ENCODE results near the gene LGALS4.
"Not testable (repeated sequence)": the region's sequence is repeated elsewhere in the genome, so short reads cannot be mapped to it uniquely, and the experiment has no call there.

Gene LGALS4

DNA sequence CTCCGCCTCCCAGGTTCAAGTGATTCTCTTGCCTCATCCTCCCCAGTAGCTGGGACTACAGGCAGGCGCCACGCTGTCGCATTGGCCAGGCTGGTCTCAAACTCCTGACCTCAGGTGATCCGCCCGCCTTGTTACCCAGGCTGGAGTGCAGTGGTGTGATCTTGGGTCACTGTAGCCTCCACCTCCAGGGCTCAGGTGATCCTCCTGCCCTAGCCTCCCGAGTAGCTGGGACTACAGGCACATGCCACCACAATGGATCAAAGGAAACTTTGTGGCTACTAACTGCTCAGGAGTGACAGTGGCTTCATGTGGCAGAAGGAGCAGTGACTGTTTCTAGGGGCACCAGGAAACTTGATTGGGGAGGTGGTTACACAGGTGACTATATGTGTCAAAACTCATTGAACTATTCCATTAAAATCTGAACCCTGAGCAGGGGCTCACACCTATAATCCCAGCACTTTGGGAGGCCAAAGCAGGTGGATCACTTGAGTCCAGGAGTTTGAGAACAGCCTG, 27.5 kb downstream of the LGALS4 start:
- no peaks in the 10 kb centered on the region for H3K9me3 ChIP-seq (ENCODE audit: insufficient read depth, low read depth, low read length)
- H3K4me3 ChIP-seq (ENCODE audit: low read length, poor library complexity, severe bottlenecking) = no peak overlapping the region
- H3F3A ChIP-seq (ENCODE audit: low read depth) = no peaks in the 10 kb centered on the region
- H3K4me1 ChIP-seq (ENCODE audit: insufficient read depth, low read length, poor library complexity, severe bottlenecking) = no peaks in the 10 kb centered on the region
- TF ChIP-seq, protein P1, sequence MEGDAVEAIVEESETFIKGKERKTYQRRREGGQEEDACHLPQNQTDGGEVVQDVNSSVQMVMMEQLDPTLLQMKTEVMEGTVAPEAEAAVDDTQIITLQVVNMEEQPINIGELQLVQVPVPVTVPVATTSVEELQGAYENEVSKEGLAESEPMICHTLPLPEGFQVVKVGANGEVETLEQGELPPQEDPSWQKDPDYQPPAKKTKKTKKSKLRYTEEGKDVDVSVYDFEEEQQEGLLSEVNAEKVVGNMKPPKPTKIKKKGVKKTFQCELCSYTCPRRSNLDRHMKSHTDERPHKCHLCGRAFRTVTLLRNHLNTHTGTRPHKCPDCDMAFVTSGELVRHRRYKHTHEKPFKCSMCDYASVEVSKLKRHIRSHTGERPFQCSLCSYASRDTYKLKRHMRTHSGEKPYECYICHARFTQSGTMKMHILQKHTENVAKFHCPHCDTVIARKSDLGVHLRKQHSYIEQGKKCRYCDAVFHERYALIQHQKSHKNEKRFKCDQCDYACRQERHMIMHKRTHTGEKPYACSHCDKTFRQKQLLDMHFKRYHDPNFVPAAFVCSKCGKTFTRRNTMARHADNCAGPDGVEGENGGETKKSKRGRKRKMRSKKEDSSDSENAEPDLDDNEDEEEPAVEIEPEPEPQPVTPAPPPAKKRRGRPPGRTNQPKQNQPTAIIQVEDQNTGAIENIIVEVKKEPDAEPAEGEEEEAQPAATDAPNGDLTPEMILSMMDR (conservative IDR thresholded peaks at IDR 0.05; ENCODE audit: low read length) = no peak
- no peak for TF ChIP-seq EZH2phosphoT487 (IDR thresholded peaks at IDR 0.05; ENCODE audit: borderline replicate concordance)
- no peaks in the 10 kb centered on the region for H4K20me1 ChIP-seq (ENCODE audit: insufficient read depth, low read length, poor library complexity, severe bottlenecking)
- no peaks in the 10 kb centered on the region for H3K36me3 ChIP-seq (ENCODE audit: insufficient read depth, low read length)
- H3K4me2 ChIP-seq (ENCODE audit: low read depth, low read length, poor library complexity, severe bottlenecking) = no peak overlapping the region
- no peaks in the 10 kb centered on the region for H3K27me3 ChIP-seq (ENCODE audit: insufficient read depth, low read length, poor library complexity, severe bottlenecking)
- no peaks in the 10 kb centered on the region for H3K79me2 ChIP-seq (ENCODE audit: insufficient read depth, low read length)
- no peak overlapping the region for H3K9ac ChIP-seq (ENCODE audit: low read depth, low read length, poor library complexity, severe bottlenecking)
- no peaks in the 10 kb centered on the region for H3K9me2 ChIP-seq (replicated peaks; ENCODE audit: low read depth, low read length)
- no peak overlapping the region for H2AFZ ChIP-seq (ENCODE audit: low read length)

DNA sequence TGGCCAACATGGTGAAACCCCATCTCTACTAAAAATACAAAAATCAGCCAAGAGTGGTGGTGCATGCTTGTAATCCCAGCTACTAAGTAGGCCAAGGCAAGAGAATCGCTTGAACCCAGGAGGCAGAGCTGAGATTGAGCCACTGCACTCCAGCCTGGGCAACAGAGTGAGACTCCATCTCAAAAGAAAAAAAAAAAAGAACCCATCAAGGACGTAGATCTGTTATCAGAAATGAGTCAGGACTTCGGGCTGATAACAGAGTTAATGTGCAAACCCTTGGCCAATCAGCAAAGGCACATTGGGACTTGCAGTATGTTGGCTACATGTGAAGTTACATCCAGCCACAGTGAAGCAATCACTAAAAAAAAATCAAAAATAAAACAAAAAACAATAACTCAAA, 28.5 kb downstream of the LGALS4 start:
- H3K4me3 ChIP-seq (ENCODE audit: low read length, poor library complexity, severe bottlenecking) = no peak overlapping the region
- no peaks in the 10 kb centered on the region for H3K27me3 ChIP-seq (ENCODE audit: insufficient read depth, low read length, poor library complexity, severe bottlenecking)
- no peak for TF ChIP-seq EZH2phosphoT487 (IDR thresholded peaks at IDR 0.05; ENCODE audit: borderline replicate concordance)
- TF ChIP-seq, protein P1 (conservative IDR thresholded peaks at IDR 0.05; ENCODE audit: low read length) = no peak
- no peaks in the 10 kb centered on the region for H3K9me3 ChIP-seq (ENCODE audit: insufficient read depth, low read depth, low read length)
- H3K9me2 ChIP-seq (replicated peaks; ENCODE audit: low read depth, low read length) = no peaks in the 10 kb centered on the region
- no peak overlapping the region for H3K4me2 ChIP-seq (ENCODE audit: low read depth, low read length, poor library complexity, severe bottlenecking)
- no peaks in the 10 kb centered on the region for H3K36me3 ChIP-seq (ENCODE audit: insufficient read depth, low read length)
- H3K79me2 ChIP-seq (ENCODE audit: insufficient read depth, low read length) = no peaks in the 10 kb centered on the region
- H2AFZ ChIP-seq (ENCODE audit: low read length) = no peak overlapping the region
- H4K20me1 ChIP-seq (ENCODE audit: insufficient read depth, low read length, poor library complexity, severe bottlenecking) = no peaks in the 10 kb centered on the region
- H3K4me1 ChIP-seq (ENCODE audit: insufficient read depth, low read length, poor library complexity, severe bottlenecking) = no peaks in the 10 kb centered on the region
- no peaks in the 10 kb centered on the region for H3F3A ChIP-seq (ENCODE audit: low read depth)
- no peak overlapping the region for H3K9ac ChIP-seq (ENCODE audit: low read depth, low read length, poor library complexity, severe bottlenecking)

- H3K4me1 ChIP-seq (ENCODE audit: insufficient read depth, low read length, poor library complexity, severe bottlenecking); H3K9ac ChIP-seq (ENCODE audit: low read depth, low read length, poor library complexity, severe bottlenecking); H3K27me3 ChIP-seq (ENCODE audit: insufficient read depth, low read length, poor library complexity, severe bottlenecking); H3K4me2 ChIP-seq (ENCODE audit: low read depth, low read length, poor library complexity, severe bottlenecking); H3K79me2 ChIP-seq (ENCODE audit: insufficient read depth, low read length); H3K9me3 ChIP-seq (ENCODE audit: insufficient read depth, low read depth, low read length); H3F3A ChIP-seq (ENCODE audit: low read depth); H4K20me1 ChIP-seq (ENCODE audit: insufficient read depth, low read length, poor library complexity, severe bottlenecking); H3K4me3 ChIP-seq (ENCODE audit: low read length, poor library complexity, severe bottlenecking); H3K36me3 ChIP-seq (ENCODE audit: insufficient read depth, low read length); H3K9me2 ChIP-seq (replicated peaks; ENCODE audit: low read depth, low read length); H2AFZ ChIP-seq (ENCODE audit: low read length): not testable (repeated sequence)
Observed at GRCh38 chr19:38782212-38782611, 30.5 kb downstream of the LGALS4 start.

- Histone ChIP-seq H3K4me1 (ENCODE audit: insufficient read depth, low read length, poor library complexity, severe bottlenecking) (no peaks in the 10 kb centered on the region), H3K9me2 (replicated peaks; ENCODE audit: low read depth, low read length) (no peaks in the 10 kb centered on the region), H3K9me3 (ENCODE audit: insufficient read depth, low read depth, low read length) (no peaks in the 10 kb centered on the region), H3K79me2 (ENCODE audit: insufficient read depth, low read length) (no peaks in the 10 kb centered on the region), H2AFZ (ENCODE audit: low read length) (no peak overlapping the region), H3K4me2 (ENCODE audit: low read depth, low read length, poor library complexity, severe bottlenecking) (no peak overlapping the region), H3K27me3 (ENCODE audit: insufficient read depth, low read length, poor library complexity, severe bottlenecking) (no peaks in the 10 kb centered on the region), H3K36me3 (ENCODE audit: insufficient read depth, low read length) (no peaks in the 10 kb centered on the region), H3K9ac (ENCODE audit: low read depth, low read length, poor library complexity, severe bottlenecking) (no peak overlapping the region), H3K4me3 (ENCODE audit: low read length, poor library complexity, severe bottlenecking) (no peak overlapping the region), H3F3A (ENCODE audit: low read depth) (no peaks in the 10 kb centered on the region), H4K20me1 (ENCODE audit: insufficient read depth, low read length, poor library complexity, severe bottlenecking) (no peaks in the 10 kb centered on the region)
- TF ChIP-seq, protein P1 (conservative IDR thresholded peaks at IDR 0.05; ENCODE audit: low read length) = no peak
- no peak for TF ChIP-seq EZH2phosphoT487 (IDR thresholded peaks at IDR 0.05; ENCODE audit: borderline replicate concordance)
Observed at GRCh38 chr19:38781058-38781457, 31.7 kb downstream of the LGALS4 start.
